ENCODE results near the gene PFKFB4.

PFKFB4 gene

DNA sequence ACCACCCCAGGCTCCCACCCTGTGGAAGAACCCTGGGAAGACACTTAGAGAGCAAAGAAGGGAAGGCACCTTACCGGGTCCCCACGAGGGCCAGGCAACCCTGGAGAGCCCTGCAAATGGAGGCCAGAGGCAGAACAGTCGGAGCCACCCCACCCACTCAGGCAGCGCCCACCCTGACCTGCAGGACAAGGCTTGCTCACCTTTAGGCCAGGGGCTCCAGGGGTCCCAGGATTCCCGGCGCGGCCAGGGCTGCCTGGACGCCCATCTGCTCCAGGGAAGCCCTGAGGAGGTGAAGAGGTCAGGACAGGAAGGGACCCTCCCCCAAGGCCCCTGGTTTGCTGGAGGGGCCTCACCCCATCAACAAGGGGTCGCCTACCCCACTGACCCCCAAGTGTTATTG, 28.2 kb upstream of the PFKFB4 start:
- no peak for DNase-seq (ENCODE audit: low read depth in 2 of 2)

DNA sequence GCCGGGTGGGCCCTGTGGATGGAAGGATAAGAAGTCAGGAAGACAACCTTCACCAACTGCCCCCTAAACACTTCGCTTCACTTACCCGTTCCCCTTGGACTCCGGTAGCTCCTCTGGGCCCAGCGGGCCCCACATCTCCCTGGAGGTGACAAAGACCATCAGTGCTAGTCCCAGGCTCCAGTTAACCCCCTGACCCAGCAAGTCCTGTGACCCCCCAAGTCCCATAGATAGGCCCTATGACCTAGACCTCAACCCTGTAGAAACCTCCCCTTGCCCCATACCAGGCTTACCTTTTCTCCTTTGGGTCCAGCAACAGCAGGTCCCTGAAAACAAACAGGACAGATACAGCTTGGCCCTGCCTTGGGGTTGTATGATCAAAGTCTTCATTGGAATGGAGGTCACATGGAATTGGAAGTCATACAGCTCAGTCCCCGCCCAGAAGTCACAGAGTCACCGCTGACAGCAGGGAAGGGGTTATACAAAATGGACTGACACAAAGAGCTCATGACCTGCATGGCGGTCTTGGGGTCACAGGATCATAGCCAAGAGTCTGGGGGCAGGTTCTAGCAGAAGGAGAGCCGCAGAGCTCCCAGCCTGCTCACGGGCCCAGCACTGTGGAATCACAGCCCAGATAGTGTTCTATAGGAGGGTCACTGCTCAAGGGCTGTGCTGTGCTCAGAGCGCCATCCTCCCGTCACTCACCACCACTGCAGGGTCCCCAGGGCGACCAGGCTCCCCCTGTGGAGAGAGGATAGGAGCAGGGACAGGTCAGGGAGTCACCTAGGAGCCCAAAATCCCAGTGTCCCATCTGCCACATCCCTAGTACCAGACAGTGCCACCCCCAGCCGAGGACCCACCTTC, 25.2 kb upstream of the PFKFB4 start:
- no peak for DNase-seq (ENCODE audit: low read depth in 2 of 2)

GRCh38 chr3:48576647-48577046, 20.0 kb upstream of the PFKFB4 start:
- DNase-seq (ENCODE audit: low read depth in 2 of 2) = no peak

DNA sequence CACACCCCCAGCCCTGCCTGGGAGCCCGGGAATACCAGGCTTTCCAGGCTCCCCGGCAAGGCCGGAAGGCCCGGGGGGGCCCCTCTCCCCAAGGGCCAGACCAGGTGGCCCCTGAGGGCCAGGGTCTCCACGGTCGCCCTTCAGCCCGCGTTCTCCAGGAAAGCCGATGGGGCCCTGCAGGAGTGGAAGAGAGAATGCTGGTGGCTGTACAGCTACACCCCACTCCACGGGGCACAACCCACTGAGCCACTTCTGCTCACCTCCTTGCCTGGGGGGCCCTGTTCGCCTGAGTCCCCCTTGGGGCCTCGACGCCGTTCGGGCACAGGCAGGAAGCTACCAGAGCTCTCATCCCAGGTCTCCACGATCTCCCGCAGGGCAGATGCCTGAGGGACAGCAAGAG, 18.8 kb upstream of the PFKFB4 start:
- DNase-seq (ENCODE audit: low read depth in 2 of 2) = no peak

DNA sequence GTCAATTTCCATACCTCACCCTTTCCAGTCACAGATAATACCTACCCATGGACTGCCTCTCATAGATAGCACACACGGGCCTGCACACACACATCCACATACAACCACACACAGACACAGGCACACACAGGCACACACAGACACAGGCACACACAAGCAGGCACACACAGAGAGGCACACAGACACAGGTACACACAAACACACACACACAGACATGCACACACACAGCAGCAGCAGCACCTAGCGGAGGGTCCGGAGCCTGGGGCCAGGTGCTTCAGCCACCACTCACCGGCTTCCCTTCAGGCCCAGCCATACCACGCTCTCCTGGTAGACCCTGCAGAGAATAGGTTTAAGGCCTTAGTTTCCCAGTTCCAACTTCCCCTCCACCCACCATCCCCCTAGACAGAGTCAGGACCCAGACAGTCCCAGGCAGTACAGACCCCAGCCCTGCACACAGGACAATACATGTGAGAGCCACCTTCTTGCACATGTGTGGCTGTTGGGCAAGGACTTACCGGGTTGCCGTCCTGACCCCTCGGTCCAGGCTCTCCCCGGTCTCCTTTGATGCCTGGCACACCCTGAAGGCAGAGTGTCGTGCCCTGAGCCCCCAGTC, 17.5 kb upstream of the PFKFB4 start:
- DNase-seq (ENCODE audit: low read depth in 2 of 2) = no peak

- DNase-seq (ENCODE audit: low read depth in 2 of 2) = no peak
These were observed 15.9 kb upstream of the PFKFB4 start for GRCh38 chr3:48572517-48572916.

GRCh38 chr3:48571938-48572337, 15.3 kb upstream of the PFKFB4 start:
- no peak for DNase-seq (ENCODE audit: low read depth in 2 of 2)

GRCh38 chr3:48569808-48570450, 13.3 kb upstream of the PFKFB4 start:
- no peak for DNase-seq (ENCODE audit: low read depth in 2 of 2)

- no peak for DNase-seq (ENCODE audit: low read depth in 2 of 2)
These were observed 12.8 kb upstream of the PFKFB4 start for GRCh38 chr3:48569400-48569799.

DNA sequence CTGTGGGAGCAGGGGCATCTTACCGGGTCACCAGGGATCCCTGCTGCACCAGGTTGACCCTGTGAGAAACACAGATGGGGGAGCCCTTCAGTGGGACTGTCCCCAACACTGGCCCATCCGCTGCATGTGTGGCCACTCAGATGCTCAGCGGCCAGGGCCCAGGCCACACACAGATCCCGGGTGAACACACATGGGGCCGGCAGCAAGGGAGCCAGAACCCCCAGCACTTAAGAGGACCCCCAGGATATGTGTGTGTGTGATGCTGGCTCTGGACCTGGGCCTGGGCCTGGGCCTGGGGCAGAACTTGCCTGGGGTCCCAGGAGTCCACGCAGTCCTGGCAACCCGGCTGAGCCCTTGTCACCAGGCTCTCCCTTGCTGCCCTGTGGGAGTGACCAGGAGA, 11.9 kb upstream of the PFKFB4 start:
- no peak for DNase-seq (ENCODE audit: low read depth in 2 of 2)

DNA sequence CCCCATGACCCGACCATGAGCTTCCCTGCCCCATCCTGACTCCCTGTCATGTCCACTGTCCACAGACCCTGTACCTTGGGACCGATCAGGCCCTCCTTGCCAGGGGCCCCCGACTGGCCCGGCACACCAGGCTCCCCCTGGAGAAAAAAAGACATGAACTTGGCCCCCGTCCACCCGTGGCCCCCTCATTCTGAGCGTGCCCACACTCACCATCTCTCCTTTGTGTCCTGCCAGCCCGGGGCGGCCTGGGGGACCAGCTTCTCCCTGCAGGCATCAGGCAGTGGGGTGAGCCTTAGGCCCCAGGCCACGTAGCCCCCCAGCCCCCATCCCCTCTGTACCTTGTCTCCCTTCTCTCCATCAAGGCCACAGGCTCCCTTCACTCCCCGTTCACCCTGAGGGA, 10.9 kb upstream of the PFKFB4 start:
- no peak for DNase-seq (ENCODE audit: low read depth in 2 of 2)

- DNase-seq (ENCODE audit: low read depth in 2 of 2) = no peak
These were observed 10.5 kb upstream of the PFKFB4 start for GRCh38 chr3:48567090-48567489.

- no peak for DNase-seq (ENCODE audit: low read depth in 2 of 2)
These were observed 9.8 kb upstream of the PFKFB4 start for GRCh38 chr3:48566401-48566760.

GRCh38 chr3:48565591-48566400, 9.2 kb upstream of the PFKFB4 start:
- no peak for DNase-seq (ENCODE audit: low read depth in 2 of 2)

GRCh38 chr3:48565186-48565585, 8.6 kb upstream of the PFKFB4 start:
- no peak for DNase-seq (ENCODE audit: low read depth in 2 of 2)

GRCh38 chr3:48564667-48565066, 8.1 kb upstream of the PFKFB4 start:
- no peak for DNase-seq (ENCODE audit: low read depth in 2 of 2)

DNA sequence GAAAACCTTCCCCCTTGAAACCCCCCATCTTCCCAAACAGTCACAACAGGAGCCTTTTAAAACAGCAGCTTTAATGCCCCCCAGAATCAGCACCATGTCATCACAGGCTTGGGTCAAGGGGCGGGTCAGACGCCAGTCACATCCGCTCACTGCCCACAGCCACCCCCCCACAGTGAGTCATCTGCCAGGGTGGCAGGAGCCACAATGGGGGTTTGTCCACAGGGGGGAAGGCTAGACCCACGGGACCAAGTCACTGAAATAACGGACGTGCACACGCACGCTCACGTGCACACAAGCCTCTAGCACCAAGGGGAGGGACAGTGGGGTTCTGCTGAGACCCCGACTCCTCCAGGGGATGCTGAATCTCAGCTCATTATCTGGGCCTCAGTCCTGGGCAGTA, 7.4 kb upstream of the PFKFB4 start:
- no peak for DNase-seq (ENCODE audit: low read depth in 2 of 2)

DNA sequence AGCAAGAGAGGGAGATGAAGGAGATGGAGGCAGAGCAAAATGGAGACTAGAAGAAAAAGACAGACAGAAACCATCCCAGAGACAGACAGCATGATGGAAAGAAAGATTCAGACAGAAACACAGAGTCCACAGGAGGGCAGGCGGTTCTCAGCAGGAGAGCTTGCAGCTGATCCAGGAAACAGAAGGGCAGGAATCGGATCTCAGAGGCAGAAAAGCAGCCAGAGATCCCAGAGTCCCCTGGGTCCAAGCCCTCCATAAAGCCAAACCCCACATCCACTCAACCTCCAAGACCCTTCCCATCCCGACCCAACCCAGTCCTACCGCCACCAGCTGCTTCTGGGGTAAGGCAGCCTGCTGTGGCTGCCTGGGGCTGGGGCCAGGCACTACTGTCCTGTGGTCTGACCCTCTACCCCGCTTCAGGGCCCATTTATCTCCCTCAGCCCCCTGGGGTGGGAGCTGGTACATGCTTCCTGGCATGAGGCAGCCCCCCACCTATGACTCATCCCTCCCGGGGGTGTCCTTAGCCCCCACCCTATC, 6.8 kb upstream of the PFKFB4 start, which contains the start of gene UCN2:
Gene UCN2, minus strand, starts transcription at position 400 of the 537 bp plus-strand sequence. CDS start 657 bp downstream, outside the sequence.
- no peak for DNase-seq (ENCODE audit: low read depth in 2 of 2)

- no peak for DNase-seq (ENCODE audit: low read depth in 2 of 2)
These were observed 5.9 kb upstream of the PFKFB4 start for GRCh38 chr3:48562367-48563095.

GRCh38 chr3:48561045-48561736, 4.6 kb upstream of the PFKFB4 start:
- DNase-seq (ENCODE audit: low read depth in 2 of 2) = no peak

DNA sequence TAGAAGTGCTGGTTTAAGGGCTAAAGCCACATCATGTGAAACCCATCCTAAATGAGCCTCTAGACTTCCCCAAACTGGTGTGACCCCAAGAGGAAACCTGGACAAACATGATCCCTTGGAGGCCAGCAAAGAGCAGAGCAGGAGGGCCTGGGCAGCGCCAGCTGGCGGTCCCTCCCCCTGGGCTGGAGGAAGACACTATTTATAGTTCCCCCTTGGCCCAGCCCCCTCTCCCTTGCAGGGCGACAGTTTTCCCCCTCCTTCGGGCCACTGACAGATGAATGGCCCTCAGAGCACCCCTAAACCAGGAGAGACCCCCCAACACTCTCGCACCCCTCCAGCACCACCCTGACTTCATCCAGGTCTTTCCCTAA, 4.0 kb upstream of the PFKFB4 start:
- DNase-seq (ENCODE audit: low read depth in 2 of 2) = no peak
